NCI-H1694 (cell line): ENCODE data around the gene THADA.
"Not testable (repeated sequence)": the region's sequence is repeated elsewhere in the genome, so short reads cannot be mapped to it uniquely, and the experiment has no call there.

ENCODE experiments used
- DNase-seq: peaks from one replicate; lab custom pipeline; 2025; lab: John Stamatoyannopoulos, UW

THADA gene

GRCh38 chr2:43412114-43412753 is 183.6 kb downstream of the THADA start:
- DNase-seq = no peak

GRCh38 chr2:43410055-43410604 is 185.7 kb downstream of the THADA start:
- DNase-seq = no peak

- DNase-seq = no peak
Observed at GRCh38 chr2:43408407-43409160, 187.3 kb downstream of the THADA start.

GRCh38 chr2:43407935-43408334 is 187.9 kb downstream of the THADA start:
- no peak for DNase-seq

- no peak for DNase-seq
Observed at GRCh38 chr2:43406651-43407279, 189.1 kb downstream of the THADA start.

GRCh38 chr2:43405829-43406228 is 190.0 kb downstream of the THADA start:
- DNase-seq = no peak

GRCh38 chr2:43402452-43402937 is 193.3 kb downstream of the THADA start:
- DNase-seq = no peak

GRCh38 chr2:43402002-43402401 is 193.8 kb downstream of the THADA start:
- no peak for DNase-seq

- DNase-seq = no peak
Observed at GRCh38 chr2:43400508-43400907, 195.3 kb downstream of the THADA start.

- DNase-seq = no peak
Observed at GRCh38 chr2:43399515-43400264, 196.1 kb downstream of the THADA start.

GRCh38 chr2:43399098-43399497 is 196.7 kb downstream of the THADA start:
- no peak for DNase-seq

GRCh38 chr2:43397821-43398220 is 198.0 kb downstream of the THADA start:
- no peak for DNase-seq

- DNase-seq = no peak
Observed at GRCh38 chr2:43397411-43397810, 198.4 kb downstream of the THADA start.

GRCh38 chr2:43396344-43396743 is 199.5 kb downstream of the THADA start:
- not testable (repeated sequence) for DNase-seq

- DNase-seq = no peak
Observed at GRCh38 chr2:43393918-43394317, 201.9 kb downstream of the THADA start.

- DNase-seq = no peak
Observed at GRCh38 chr2:43391878-43392215, 204.0 kb downstream of the THADA start.

GRCh38 chr2:43391201-43391877 is 204.5 kb downstream of the THADA start:
- DNase-seq = no peak

- no peak for DNase-seq
Observed at GRCh38 chr2:43389581-43390466, 206.0 kb downstream of the THADA start.

- no peak for DNase-seq
Observed at GRCh38 chr2:43388371-43388770, 207.5 kb downstream of the THADA start.
